ENCODE measurements around the gene C1orf210.

- TF ChIP-seq CTCF (IDR thresholded peaks at IDR 0.05; ENCODE audit: poor library complexity) (no peak), EZH2 (IDR thresholded peaks at IDR 0.05; ENCODE audit: borderline replicate concordance) (no peak), EZH2phosphoT487 (IDR thresholded peaks at IDR 0.05; ENCODE audit: low read depth, severe bottlenecking, unreplicated experiment) (no peak)
Measured at GRCh38 chr1:43307458-43308158, 22.2 kb upstream of the C1orf210 start.
